Esophagus squamous epithelium (tissue), 5 donors: ENCODE results near the gene CADM1. TPM values are rescaled to one million over a fixed set of nuclear protein-coding genes. Genes with fewer than 3 reads are reported as not detected.

Experiments used
- DNase-seq: peaks from one replicate; lab custom pipeline; 2025; lab: John Stamatoyannopoulos, UW
- H3K27ac ChIP-seq, 4 donors: fragments of 200-600 bp; sonication (generic); one replicate each; pipeline ENCODE4 v1.5.1; 2016 to 2019; ENCODE audit warnings: mild to moderate bottlenecking in 1 of 4
- H3K27me3 ChIP-seq, 4 donors: fragments of 200-600 bp; sonication (generic); 1 replicate in 3 of 4; 2 replicates in 1 of 4; pipeline versions ENCODE4 v1.5.1 to v1.6.0; 2017 to 2021; ENCODE audit warnings: antibody characterized with exemption in 1 of 4
- H3K36me3 ChIP-seq, 3 donors: fragments of 200-600 bp; sonication (generic); one replicate each; pipeline ENCODE4 v1.5.1; 2016 to 2019
- H3K4me1 ChIP-seq, 3 donors: fragments of 200-600 bp; sonication (generic); one replicate each; pipeline ENCODE4 v1.5.1; 2017 to 2019
- H3K4me3 ChIP-seq, 4 donors: fragments of 200-600 bp; sonication (generic); 1 replicate in 3 of 4; 2 replicates in 1 of 4; pipeline ENCODE4 v1.5.1; 2016 to 2019; ENCODE audit warnings: mild to moderate bottlenecking in 2 of 4, moderate library complexity in 1 of 4
- H3K9me3 ChIP-seq, 3 donors: fragments of 200-600 bp; sonication (generic); one replicate each; pipeline ENCODE4 v1.5.1; 2016 to 2019
- CTCF ChIP-seq, 6 experiments: fragments of 450-650 bp in 4 of 6; fragments of 200-600 bp in 2 of 6; sonication (generic) in 2 of 6; IDR thresholded peaks; one replicate each; pipeline ENCODE4 v1.5.1; 2016 to 2019; ENCODE audit warnings: antibody characterized with exemption in 6 of 6, mild to moderate bottlenecking in 4 of 6, moderate library complexity in 4 of 6
- POLR2A ChIP-seq, 4 donors: fragments of 450-650 bp; IDR thresholded peaks; one replicate each; pipeline ENCODE4 v1.6.1; 2017; ENCODE audit warnings: antibody characterized with exemption in 4 of 4, mild to moderate bottlenecking in 4 of 4, moderate library complexity in 3 of 4
- WGBS, 2 donors: methylation state at CpG; one replicate each; pipeline ENCODE4 v1.1.5; 2018; 5-methylcytosine and 5-hydroxymethylcytosine counted together
- intact Hi-C: fragments of 100-400 bp; cut with DNase I; formaldehyde crosslinking; loops from one replicate; pipeline ENCODE4 v1.15.0; 2022
- total RNA-seq, 4 donors: library from RNA; depleted of rRNA; stranded (reverse); fragments of >200 nt; gene quantifications; one replicate each; pipeline ENCODE4 v1.1.0, GENCODE V29; 2016
- donor health status: DM: yes; HTN: yes; CAD: no.

Gene CADM1
- total RNA-seq, 4 donors from 2014 or later: 1.7 to 15.1 (median 8.3) TPM

- H3K4me3 ChIP-seq: no peak overlapping the region
- 41 to 42% methylated on average over 1 of the region's 1 CpG for WGBS, 2 donors
- H3K36me3 ChIP-seq: no peaks in the 10 kb centered on the region
- peaks cover 0 to 9% (median 0%) of the 10 kb centered on the region in 4 donors for H3K27me3 ChIP-seq
- TF ChIP-seq POLR2A (IDR thresholded peaks at IDR 0.05) (no peak), CTCF (IDR thresholded peaks at IDR 0.05) (no peak)
- intact Hi-C loops: no loop called here
- H3K9me3 ChIP-seq: no peaks in the 10 kb centered on the region
- DNase-seq: no peak
- H3K27ac ChIP-seq: no peak overlapping the region
- H3K4me1 ChIP-seq: no peaks in the 10 kb centered on the region
Measured at GRCh38 chr11:115155978-115156377, 348.2 kb downstream of the CADM1 start.

GRCh38 chr11:115155320-115155719 is 348.9 kb downstream of the CADM1 start:
- WGBS, 2 donors: 80% methylated on average over 2 of the region's 8 CpGs; no CpG with 5 or more reads in 1 of the 2 donors
- TF ChIP-seq POLR2A (IDR thresholded peaks at IDR 0.05) (no peak), CTCF (IDR thresholded peaks at IDR 0.05) (no peak)
- no peak for DNase-seq

GRCh38 chr11:115154355-115154736 is 349.9 kb downstream of the CADM1 start:
- intact Hi-C loops: no loop called here
- H3K4me3 ChIP-seq: no peak overlapping the region
- H3K36me3 ChIP-seq: no peaks in the 10 kb centered on the region
- H3K4me1 ChIP-seq: no peaks in the 10 kb centered on the region
- DNase-seq: no peak
- H3K27me3 ChIP-seq: peaks cover 0 to 3% (median 0%) of the 10 kb centered on the region in 4 donors
- H3K27ac ChIP-seq: no peak overlapping the region
- H3K9me3 ChIP-seq: no peaks in the 10 kb centered on the region
- TF ChIP-seq POLR2A (IDR thresholded peaks at IDR 0.05) (no peak), CTCF (IDR thresholded peaks at IDR 0.05) (no peak)
- 69 to 80% methylated on average over 8 to 9 of the region's 9 CpGs for WGBS, 2 donors

More at GRCh38 chr11:115155320-115155719, 348.9 kb downstream of the CADM1 start:
- Histone ChIP-seq H3K27me3 (peaks cover 0 to 9% (median 0%) of the 10 kb centered on the region in 4 donors), H3K36me3 (no peaks in the 10 kb centered on the region), H3K9me3 (no peaks in the 10 kb centered on the region), H3K4me3 (no peak overlapping the region), H3K27ac (no peak overlapping the region), H3K4me1 (no peaks in the 10 kb centered on the region)
- intact Hi-C loops: no loop called here

- intact Hi-C loops: no loop called here
- 93 to 94% methylated on average over 24 to 29 of the region's 39 CpGs for WGBS, 2 donors
Measured at GRCh38 chr11:115153731-115154354, 350.4 kb downstream of the CADM1 start.

More at GRCh38 chr11:115153731-115154354, 350.4 kb downstream of the CADM1 start:
- TF ChIP-seq POLR2A (IDR thresholded peaks at IDR 0.05) (no peak), CTCF (IDR thresholded peaks at IDR 0.05) (no peak)
- Histone ChIP-seq H3K4me3 (no peak overlapping the region), H3K36me3 (no peaks in the 10 kb centered on the region), H3K9me3 (no peaks in the 10 kb centered on the region), H3K4me1 (no peaks in the 10 kb centered on the region), H3K27ac (no peak overlapping the region), H3K27me3 (no peaks in the 10 kb centered on the region)
- DNase-seq: no peak
